OCI-LY1 (cell line): ENCODE data around the gene IL1F10.
"Not testable (repeated sequence)": the region's sequence is repeated elsewhere in the genome, so short reads cannot be mapped to it uniquely, and the experiment has no call there.

Experiments used
- H2AFZ ChIP-seq: fragments of 200-600 bp; sonication (generic), shearing (Covaris generic); 2 replicates; pipeline ENCODE4 v1.6.0; 2014; ENCODE audit warnings: antibody characterized with exemption, mild to moderate bottlenecking, low read length
- H3F3A ChIP-seq: fragments of 200-600 bp; sonication (generic), shearing (Covaris generic); 2 replicates; pipeline ENCODE4 v1.6.0; 2014; ENCODE audit warnings: mild to moderate bottlenecking, antibody characterized with exemption, low read length, moderate library complexity; ENCODE audit not compliant: insufficient read depth
- H3K27ac ChIP-seq: fragments of 200-600 bp; sonication (generic); 2 replicates; pipeline ENCODE4 v1.5.1; 2014; ENCODE audit warnings: low read length, mixed run types, mild to moderate bottlenecking, low read depth; ENCODE audit not compliant: poor library complexity, severe bottlenecking
- H3K27me3 ChIP-seq: fragments of 200-600 bp; sonication (generic); 2 replicates; pipeline ENCODE4 v1.6.0; 2014; ENCODE audit warnings: antibody characterized with exemption, mild to moderate bottlenecking, low read length, moderate library complexity; ENCODE audit not compliant: insufficient read depth
- H3K36me3 ChIP-seq: fragments of 200-600 bp; sonication (generic); 2 replicates; pipeline ENCODE4 v1.6.1; 2014; ENCODE audit warnings: mild to moderate bottlenecking, antibody characterized with exemption, low read length, moderate library complexity, mixed read lengths; ENCODE audit not compliant: insufficient read depth
- H3K4me1 ChIP-seq: fragments of 200-600 bp; sonication (generic); 2 replicates; pipeline ENCODE4 v1.5.1; 2014; ENCODE audit warnings: mild to moderate bottlenecking, low read length, moderate library complexity; ENCODE audit not compliant: insufficient read depth, severe bottlenecking
- H3K4me2 ChIP-seq: fragments of 200-600 bp; sonication (generic), shearing (Covaris generic); 2 replicates; pipeline ENCODE4 v1.6.1; 2014; ENCODE audit warnings: low read length
- H3K4me3 ChIP-seq: fragments of 200-600 bp; sonication (generic); 2 replicates; pipeline ENCODE4 v1.5.1; 2014; ENCODE audit warnings: low read length, low read depth, mild to moderate bottlenecking, mixed read lengths; ENCODE audit not compliant: poor library complexity, severe bottlenecking
- H3K79me2 ChIP-seq: fragments of 200-600 bp; shearing (Covaris generic); 2 replicates; pipeline ENCODE4 v1.6.1; 2016; ENCODE audit warnings: mixed run types, low read length, mixed read lengths; ENCODE audit not compliant: insufficient read depth
- H3K9ac ChIP-seq: fragments of 200-600 bp; sonication (generic), shearing (Covaris generic); 2 replicates; pipeline ENCODE4 v1.6.1; 2014; ENCODE audit warnings: mild to moderate bottlenecking, low read length, mixed read lengths
- H3K9me2 ChIP-seq: fragments of 200-600 bp; sonication (generic), shearing (Covaris generic); 2 replicates; pipeline ENCODE4 v1.6.1; 2014; ENCODE audit warnings: low read depth, mild to moderate bottlenecking, low read length, mixed read lengths
- H3K9me3 ChIP-seq: fragments of 200-600 bp; shearing (Covaris generic); 2 replicates; pipeline ENCODE4 v1.6.1; 2014; ENCODE audit warnings: low read length, mixed read lengths
- H4K20me1 ChIP-seq: fragments of 200-600 bp; sonication (generic), shearing (Covaris generic); 2 replicates; pipeline ENCODE4 v1.6.0; 2016; ENCODE audit warnings: mild to moderate bottlenecking, low read length; ENCODE audit not compliant: insufficient read depth
- EZH2 ChIP-seq: fragments of 200-600 bp; sonication (generic), shearing (Covaris generic); IDR thresholded peaks from 2 replicates; pipeline ENCODE4 v1.8.0; 2017; ENCODE audit warnings: borderline replicate concordance, mixed run types, mild to moderate bottlenecking, antibody characterized with exemption, low read length, moderate library complexity, mixed read lengths
- TF ChIP-seq, protein P1 (sequence below): fragments of 200-600 bp; sonication (generic), shearing (Covaris generic); IDR thresholded peaks from 2 replicates; pipeline ENCODE4 v1.5.1; 2017; ENCODE audit warnings: mild to moderate bottlenecking, antibody characterized with exemption, low read length, moderate library complexity, mixed read lengths

Gene IL1F10

DNA sequence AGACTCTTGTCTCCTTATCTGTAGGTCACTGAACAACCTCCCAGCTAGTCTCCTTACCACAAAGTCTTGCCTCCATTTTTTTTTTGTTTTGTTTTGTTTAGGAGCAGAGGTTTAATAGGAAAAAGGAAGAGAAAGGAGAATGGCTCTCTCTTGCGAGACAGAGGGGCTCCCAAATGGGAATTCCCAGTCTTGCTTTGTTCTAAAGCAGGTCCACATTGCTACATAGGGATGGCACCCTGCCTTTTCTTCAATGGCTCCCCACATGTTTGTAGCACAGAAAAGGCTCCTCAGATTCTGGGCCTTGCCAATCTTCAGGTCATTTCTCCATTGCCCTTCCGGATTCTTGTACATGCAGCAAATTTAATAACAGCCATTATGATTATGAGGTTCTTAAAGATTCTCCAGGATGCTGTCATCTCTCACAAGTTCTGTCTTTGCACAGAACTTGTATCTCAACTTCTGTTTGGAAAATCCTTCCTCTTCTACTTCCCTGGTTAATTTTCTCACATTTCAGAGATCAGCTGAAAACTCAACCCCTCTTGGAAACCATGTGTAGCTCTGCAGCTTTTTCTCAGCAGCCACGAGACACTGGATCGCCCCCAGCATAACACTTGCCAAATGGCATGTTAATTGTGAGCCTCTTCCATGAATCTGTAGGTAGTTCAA lies 23.6 kb downstream of the IL1F10 start:
- Histone ChIP-seq H3K4me1 (no peaks in the 10 kb centered on the region), H3K36me3 (no peaks in the 10 kb centered on the region), H2AFZ (no peak overlapping the region), H3K4me3 (no peak overlapping the region), H3K27ac (no peak overlapping the region), H3K79me2 (no peaks in the 10 kb centered on the region), H3F3A (no peaks in the 10 kb centered on the region), H3K9me2 (no peaks in the 10 kb centered on the region), H3K4me2 (no peak overlapping the region), H4K20me1 (no peaks in the 10 kb centered on the region), H3K9ac (no peak overlapping the region), H3K27me3 (no peaks in the 10 kb centered on the region; the same call in 1 of the 2 replicates), H3K9me3 (no peaks in the 10 kb centered on the region)
- TF ChIP-seq EZH2: no peak
- TF ChIP-seq, protein P1, sequence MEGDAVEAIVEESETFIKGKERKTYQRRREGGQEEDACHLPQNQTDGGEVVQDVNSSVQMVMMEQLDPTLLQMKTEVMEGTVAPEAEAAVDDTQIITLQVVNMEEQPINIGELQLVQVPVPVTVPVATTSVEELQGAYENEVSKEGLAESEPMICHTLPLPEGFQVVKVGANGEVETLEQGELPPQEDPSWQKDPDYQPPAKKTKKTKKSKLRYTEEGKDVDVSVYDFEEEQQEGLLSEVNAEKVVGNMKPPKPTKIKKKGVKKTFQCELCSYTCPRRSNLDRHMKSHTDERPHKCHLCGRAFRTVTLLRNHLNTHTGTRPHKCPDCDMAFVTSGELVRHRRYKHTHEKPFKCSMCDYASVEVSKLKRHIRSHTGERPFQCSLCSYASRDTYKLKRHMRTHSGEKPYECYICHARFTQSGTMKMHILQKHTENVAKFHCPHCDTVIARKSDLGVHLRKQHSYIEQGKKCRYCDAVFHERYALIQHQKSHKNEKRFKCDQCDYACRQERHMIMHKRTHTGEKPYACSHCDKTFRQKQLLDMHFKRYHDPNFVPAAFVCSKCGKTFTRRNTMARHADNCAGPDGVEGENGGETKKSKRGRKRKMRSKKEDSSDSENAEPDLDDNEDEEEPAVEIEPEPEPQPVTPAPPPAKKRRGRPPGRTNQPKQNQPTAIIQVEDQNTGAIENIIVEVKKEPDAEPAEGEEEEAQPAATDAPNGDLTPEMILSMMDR: no peak

DNA sequence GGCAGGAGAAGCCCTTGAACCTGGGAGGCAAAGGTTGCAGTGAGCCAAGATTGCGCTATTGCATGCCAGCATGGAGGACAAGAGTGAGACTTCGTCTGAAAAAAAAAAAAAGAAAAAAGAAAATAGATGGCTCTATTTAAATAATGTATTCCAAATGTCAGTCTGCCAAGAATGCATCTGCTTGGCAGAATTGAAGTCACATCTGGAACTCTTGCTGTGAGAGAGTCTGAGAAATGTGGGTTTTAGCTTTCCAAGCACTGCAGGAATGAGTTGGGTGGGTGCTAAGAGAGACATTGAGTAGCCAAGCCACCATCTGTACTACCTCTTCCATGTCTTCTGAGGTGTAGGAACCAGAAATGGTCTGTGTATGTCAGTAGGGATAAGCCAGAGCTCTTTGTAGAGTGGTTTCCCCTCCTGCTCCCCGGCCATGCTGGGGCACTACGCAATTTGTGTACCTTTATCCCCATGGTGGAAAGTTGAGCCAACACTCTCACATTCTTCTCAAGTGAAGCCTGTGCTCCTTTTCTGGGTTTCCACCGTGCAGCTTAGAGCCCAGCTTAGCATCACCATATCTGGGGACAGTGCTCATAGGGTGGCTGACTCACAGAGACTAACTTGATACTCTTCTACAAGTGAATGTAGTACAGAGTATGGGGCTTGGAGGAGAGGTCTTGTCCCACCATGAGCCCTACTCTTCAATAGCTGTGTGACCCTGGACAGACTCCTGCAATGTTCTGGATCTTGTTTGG lies 25.3 kb downstream of the IL1F10 start:
- Histone ChIP-seq H3K79me2 (no peaks in the 10 kb centered on the region), H3K4me1 (no peaks in the 10 kb centered on the region), H3K9me3 (no peaks in the 10 kb centered on the region), H3K36me3 (no peaks in the 10 kb centered on the region), H3K4me2 (no peak overlapping the region), H3K9ac (no peak overlapping the region), H4K20me1 (no peaks in the 10 kb centered on the region), H2AFZ (no peak overlapping the region), H3F3A (no peaks in the 10 kb centered on the region), H3K27me3 (no peaks in the 10 kb centered on the region), H3K4me3 (no peak overlapping the region), H3K27ac (no peak overlapping the region), H3K9me2 (no peaks in the 10 kb centered on the region)
- TF ChIP-seq EZH2: no peak
- TF ChIP-seq, protein P1: no peak

DNA sequence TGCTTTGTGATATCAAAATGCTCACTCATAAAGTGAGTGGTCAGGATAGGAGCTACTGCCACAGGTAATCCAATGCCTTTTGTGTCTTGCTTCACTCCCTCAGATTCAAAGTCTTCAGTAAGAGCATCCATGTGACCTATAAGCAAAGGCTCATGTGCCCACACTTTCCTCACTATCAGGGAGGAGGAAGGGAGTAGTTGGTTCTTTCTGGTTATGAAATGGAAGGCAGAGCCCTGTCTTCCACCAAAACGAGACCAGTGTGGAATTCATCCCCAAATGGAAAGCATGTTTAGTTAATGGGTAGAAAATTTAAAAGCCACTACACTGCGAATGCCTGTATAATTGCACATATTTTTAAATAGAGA lies 25.8 kb downstream of the IL1F10 start:
- TF ChIP-seq, protein P1: no peak
- no peak for TF ChIP-seq EZH2
- no peak overlapping the region for H3K9ac ChIP-seq
- no peaks in the 10 kb centered on the region for H3K27me3 ChIP-seq
- no peak overlapping the region for H3K27ac ChIP-seq
- no peaks in the 10 kb centered on the region for H4K20me1 ChIP-seq
- no peak overlapping the region for H3K4me2 ChIP-seq
- H3K4me1 ChIP-seq: no peaks in the 10 kb centered on the region
- no peaks in the 10 kb centered on the region for H3K36me3 ChIP-seq
- no peaks in the 10 kb centered on the region for H3F3A ChIP-seq
- no peak overlapping the region for H2AFZ ChIP-seq
- no peaks in the 10 kb centered on the region for H3K9me3 ChIP-seq
- H3K4me3 ChIP-seq: no peak overlapping the region
- H3K79me2 ChIP-seq: no peaks in the 10 kb centered on the region
- no peaks in the 10 kb centered on the region for H3K9me2 ChIP-seq

DNA sequence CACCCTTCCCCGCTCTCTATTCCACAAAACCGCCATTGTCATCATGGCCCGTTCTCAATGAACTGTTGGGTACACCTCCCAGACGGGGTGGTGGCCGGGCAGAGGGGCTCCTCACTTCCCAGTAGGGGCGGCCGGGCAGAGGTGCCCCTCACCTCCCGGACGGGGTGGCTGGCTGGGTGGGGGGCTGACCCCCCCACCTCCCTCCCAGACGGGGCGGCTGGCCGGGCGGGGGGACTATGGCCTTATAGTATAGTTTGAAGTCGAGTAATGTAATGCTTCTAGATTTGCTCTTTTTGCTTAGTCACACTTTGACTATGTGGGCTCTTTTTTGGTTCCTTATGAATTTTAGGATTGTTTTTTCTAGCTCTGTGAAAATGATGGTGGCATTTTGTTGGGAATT lies 28.5 kb downstream of the IL1F10 start:
- H3K36me3 ChIP-seq, H3K4me1 ChIP-seq, H3K27ac ChIP-seq, H3K79me2 ChIP-seq, H3K27me3 ChIP-seq, H4K20me1 ChIP-seq, H3K4me2 ChIP-seq, H3K4me3 ChIP-seq, H3K9me3 ChIP-seq, H3F3A ChIP-seq, H3K9ac ChIP-seq, H3K9me2 ChIP-seq, H2AFZ ChIP-seq: not testable (repeated sequence)

DNA sequence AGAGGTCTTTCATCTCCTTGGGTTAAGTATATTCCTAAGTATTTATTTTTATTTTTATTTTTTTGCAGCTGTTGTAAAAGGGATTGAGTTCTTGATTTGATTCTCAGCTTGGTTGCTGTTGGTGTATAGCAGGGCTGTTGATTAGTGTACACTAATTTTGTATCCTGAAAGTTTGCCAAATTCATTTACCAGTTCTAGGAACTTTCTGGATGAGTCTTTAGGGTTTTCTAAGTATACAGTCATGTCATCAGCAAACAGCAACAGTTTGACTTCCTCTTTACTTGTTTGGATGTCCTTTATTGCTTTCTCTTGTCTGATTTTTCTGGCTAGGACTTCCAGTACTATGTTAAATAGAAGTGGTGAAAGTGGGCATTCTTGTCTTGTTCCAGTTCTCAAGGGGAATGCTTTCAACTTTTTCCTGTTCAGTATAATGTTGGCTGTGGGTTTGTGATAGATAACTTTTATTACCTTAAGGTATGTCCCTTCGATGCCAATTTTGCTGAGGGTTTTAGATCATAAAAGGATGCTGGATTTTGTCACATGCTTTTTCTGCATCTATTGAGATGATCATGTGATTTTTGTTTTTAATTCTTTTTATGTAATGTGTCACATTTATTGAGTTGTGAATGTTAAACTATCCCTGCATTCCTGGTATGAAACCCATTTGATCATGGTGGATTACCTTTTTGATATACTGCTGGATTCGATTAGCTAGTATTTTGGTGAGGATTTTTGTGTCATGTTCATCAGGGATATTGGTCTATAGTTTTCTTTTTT lies 29.3 kb downstream of the IL1F10 start:
- H3K9me2 ChIP-seq, H3K27me3 ChIP-seq, H3K9ac ChIP-seq, H2AFZ ChIP-seq, H3K79me2 ChIP-seq, H4K20me1 ChIP-seq, H3K9me3 ChIP-seq, H3K4me1 ChIP-seq, H3F3A ChIP-seq, H3K4me2 ChIP-seq, H3K4me3 ChIP-seq, H3K36me3 ChIP-seq, H3K27ac ChIP-seq: not testable (repeated sequence)
